HCT116 (cell line): ENCODE results near the gene VIT. TPM values are rescaled to one million over a fixed set of nuclear protein-coding genes. Genes with fewer than 3 reads are reported as not detected.

Experiments used
- ATAC-seq: fragments of 200-7000 bp; cut with Tn5 transposase; 2 replicates; pipeline ENCODE4 v1.9.1; 2020; ENCODE audit warnings: mild to moderate bottlenecking, moderate library complexity
- BruUV-seq: library from RNA; stranded (reverse); fragments of 400-500 nt; replicated peaks from 2 replicates; lab custom pipeline; 2021; lab: Mats Ljungman, UMichigan
- CTCF ChIA-PET: fragments of 300-600 bp; sonication (Branson Sonifier 250); formaldehyde crosslinking; loops from one replicate; lab custom pipeline; 2021; ENCODE audit warnings: antibody characterized with exemption; lab: Charles Lee
- POLR2A ChIA-PET: fragments of 300-600, 350-600 bp; sonication (Branson Sonifier 250); formaldehyde crosslinking; loops from one replicate; lab custom pipeline; 2021; ENCODE audit warnings: antibody characterized with exemption; lab: Charles Lee
- RAD21 ChIA-PET, 2 experiments: fragments of 300-600 bp; sonication (Branson Sonifier 250); formaldehyde crosslinking; loops; one replicate each; lab custom pipeline; 2023; ENCODE audit warnings: low total read pairs in 2 of 2; ENCODE audit not compliant: uncharacterized antibody in 2 of 2, unreplicated experiment in 2 of 2, low non-redundant PET in 1 of 2; lab: Charles Lee
- DNase-seq: peaks from one replicate; pipeline ENCODE4 v3.0.0-alpha.2; 2010; ENCODE audit warnings: low read depth, low spot score
- H2AFZ ChIP-seq: fragments of 200-600 bp; shearing (Covaris generic), sonication (generic); 2 replicates; pipeline ENCODE4 v1.6.1; 2017; ENCODE audit warnings: low read depth, mixed run types, mixed read lengths, antibody characterized with exemption, low read length; ENCODE audit not compliant: poor library complexity, severe bottlenecking
- H3K27ac ChIP-seq: 2 replicates; pipeline ENCODE4 v1.5.1; 2012; ENCODE audit warnings: low read depth, low read length
- H3K27me3 ChIP-seq: fragments of 200-600 bp; sonication (generic); 2 replicates; pipeline ENCODE4 v1.6.1; 2016; ENCODE audit warnings: mixed run types, low read length, mixed read lengths; ENCODE audit not compliant: insufficient read depth
- H3K36me3 ChIP-seq, 2 experiments: fragments of 200-500 bp in 1 of 2; fragments of 200-600 bp in 1 of 2; sonication (Bioruptor generic) in 1 of 2; sonication (generic) in 1 of 2; 2 replicates each; pipeline versions ENCODE4 v1.5.1 to v1.6.1; 2014 to 2016; ENCODE audit warnings: low read length in 2 of 2, inconsistent platforms in 1 of 2, mixed read lengths in 1 of 2, mixed run types in 1 of 2; ENCODE audit not compliant: insufficient read depth in 2 of 2, control insufficient read depth in 1 of 2
- H3K4me1 ChIP-seq, 2 experiments: fragments of 200-600 bp in 1 of 2; sonication (generic) in 1 of 2; 2 replicates each; pipeline versions ENCODE4 v1.5.1 to v1.6.1; 2012 to 2017; ENCODE audit warnings: low read length in 2 of 2, inconsistent platforms in 1 of 2, mild to moderate bottlenecking in 1 of 2, mixed read lengths in 1 of 2, mixed run types in 1 of 2, moderate library complexity in 1 of 2; ENCODE audit not compliant: insufficient read depth in 2 of 2, control insufficient read depth in 1 of 2
- H3K4me2 ChIP-seq: fragments of 200-600 bp; sonication (generic); 2 replicates; pipeline ENCODE4 v1.6.1; 2017; ENCODE audit warnings: mixed run types, low read length, mixed read lengths
- H3K4me3 ChIP-seq, 2 experiments: fragments of 200-600 bp in 1 of 2; sonication (generic) in 1 of 2; replicated peaks in 1 of 2; 2 replicates each; pipeline ENCODE4 v1.5.1; 2011 to 2016; ENCODE audit warnings: low read length in 2 of 2, control low read depth in 1 of 2, low read depth in 1 of 2, mild to moderate bottlenecking in 1 of 2, mixed read lengths in 1 of 2, mixed run types in 1 of 2
- H3K79me2 ChIP-seq: fragments of 200-600 bp; sonication (generic); 2 replicates; pipeline ENCODE4 v1.6.1; 2017; ENCODE audit warnings: mild to moderate bottlenecking, mixed run types, low read length, moderate library complexity, mixed read lengths; ENCODE audit not compliant: insufficient read depth
- H3K9ac ChIP-seq: fragments of 200-600 bp; sonication (generic); 2 replicates; pipeline ENCODE4 v1.6.1; 2016; ENCODE audit warnings: low read length, mixed read lengths
- H3K9me2 ChIP-seq: fragments of 200-600 bp; sonication (generic), shearing (Covaris generic); 2 replicates; pipeline ENCODE4 v1.6.1; 2017; ENCODE audit warnings: mixed run types, mild to moderate bottlenecking, moderate library complexity; ENCODE audit not compliant: insufficient read depth
- H3K9me3 ChIP-seq, 2 experiments: fragments of 200-500 bp in 1 of 2; fragments of 200-600 bp in 1 of 2; sonication (Bioruptor generic) in 1 of 2; sonication (generic) in 1 of 2; 2 replicates each; pipeline ENCODE4 v1.6.1; 2014 to 2017; ENCODE audit warnings: low read length in 2 of 2, mixed read lengths in 2 of 2, inconsistent platforms in 1 of 2, low read depth in 1 of 2, mild to moderate bottlenecking in 1 of 2, mixed run types in 1 of 2, moderate library complexity in 1 of 2; ENCODE audit not compliant: control insufficient read depth in 1 of 2, insufficient read depth in 1 of 2
- H4K20me1 ChIP-seq: fragments of 200-600 bp; sonication (generic), shearing (Covaris generic); 2 replicates; pipeline ENCODE4 v1.6.1; 2017; ENCODE audit warnings: mixed run types, mild to moderate bottlenecking, moderate library complexity; ENCODE audit not compliant: insufficient read depth
- CBX3 ChIP-seq: IDR thresholded peaks from 2 replicates; pipeline ENCODE4 v1.6.1; 2012; ENCODE audit warnings: low read depth
- CEBPB ChIP-seq: IDR thresholded peaks from 2 replicates; pipeline ENCODE4 v1.6.1; 2012; ENCODE audit warnings: low read depth
- CTCF ChIP-seq, 3 experiments: fragments of 200-600 bp in 1 of 3; sonication (generic) in 1 of 3; IDR thresholded peaks in 2 of 3; conservative IDR thresholded peaks in 1 of 3; 2 replicates each; pipeline ENCODE4 v1.5.1; 2012 to 2017; ENCODE audit warnings: low read depth in 2 of 3, low read length in 2 of 3, antibody characterized with exemption in 1 of 3, borderline replicate concordance in 1 of 3, control low read depth in 1 of 3, mild to moderate bottlenecking in 1 of 3, mixed read lengths in 1 of 3, mixed run types in 1 of 3, moderate library complexity in 1 of 3; ENCODE audit not compliant: insufficient read depth in 1 of 3
- ELF1 ChIP-seq: IDR thresholded peaks from 2 replicates; pipeline ENCODE4 v1.6.1; 2012; ENCODE audit warnings: low read depth, borderline replicate concordance
- EZH2 ChIP-seq: fragments of 200-600 bp; sonication (generic); IDR thresholded peaks from 2 replicates; pipeline ENCODE4 v1.6.1; 2017; ENCODE audit warnings: antibody characterized with exemption, mixed run types
- EZH2phosphoT487 ChIP-seq: fragments of 200-600 bp; IDR thresholded peaks from 2 replicates; pipeline ENCODE4 v1.6.1; 2018; ENCODE audit warnings: antibody characterized with exemption, borderline replicate concordance
- FOSL1 ChIP-seq: IDR thresholded peaks from 2 replicates; pipeline ENCODE4 v1.6.1; 2012; ENCODE audit warnings: low read depth
- MAX ChIP-seq: IDR thresholded peaks from 2 replicates; pipeline ENCODE4 v1.6.1; 2012
- POLR2AphosphoS5 ChIP-seq: IDR thresholded peaks from 2 replicates; pipeline ENCODE4 v1.6.1; 2011; ENCODE audit warnings: mild to moderate bottlenecking, low read depth, low read length, moderate library complexity
- REST ChIP-seq: IDR thresholded peaks from 2 replicates; pipeline ENCODE4 v1.6.1; 2012; ENCODE audit warnings: low read depth
- SRF ChIP-seq: IDR thresholded peaks from 2 replicates; pipeline ENCODE4 v1.6.1; 2012; ENCODE audit warnings: low read depth
- TCF7L2 ChIP-seq: IDR thresholded peaks from 2 replicates; pipeline ENCODE4 v1.7.0; 2011; ENCODE audit warnings: borderline replicate concordance, inconsistent platforms; ENCODE audit not compliant: insufficient read depth, insufficient read length; ENCODE audit errors: extremely low read depth
- ZBTB33 ChIP-seq: IDR thresholded peaks from 2 replicates; pipeline ENCODE4 v1.6.1; 2011; ENCODE audit warnings: mild to moderate bottlenecking, low read length, moderate library complexity; ENCODE audit not compliant: insufficient replicate concordance; ENCODE audit errors: extremely low read depth
- ZFX ChIP-seq: fragments of 450-650 bp; IDR thresholded peaks from 2 replicates; pipeline ENCODE4 v1.6.1; 2017
- intact Hi-C: fragments of 100-400 bp; cut with micrococcal nuclease; formaldehyde crosslinking; loops from 2 replicates; pipeline ENCODE4 v1.10.0; 2022
- total RNA-seq: library from RNA; stranded (reverse); gene quantifications from one replicate; pipeline ENCODE4 v1.2.1, GENCODE V29; 2021; ENCODE audit not compliant: unreplicated experiment

Gene VIT
- total RNA-seq, 1 experiment from 2014 or later, result not detected

- H3K9me2 ChIP-seq, result no peaks in the 10 kb centered on the region
- H3K4me3 ChIP-seq, result no peak overlapping the region
- no peak overlapping the region for H3K9ac ChIP-seq
- no peak for ATAC-seq
- no peak overlapping the region for H3K4me2 ChIP-seq
- no TSS peak for BruUV-seq
- no peaks in the 10 kb centered on the region for H3K27me3 ChIP-seq
- H3K4me1 ChIP-seq, result no peaks in the 10 kb centered on the region
- no peak overlapping the region for H3K27ac ChIP-seq
- no peak overlapping the region for H2AFZ ChIP-seq
- POLR2A ChIA-PET, result no interaction called here
- CTCF ChIA-PET, result no interaction called here
- H3K9me3 ChIP-seq, result no peaks in the 10 kb centered on the region
- TF ChIP-seq TCF7L2, result no peak
- no peak for TF ChIP-seq REST
- TF ChIP-seq MAX, result no peak
- TF ChIP-seq EZH2, result no peak
- TF ChIP-seq POLR2AphosphoS5, result no peak
- TF ChIP-seq CTCF (IDR thresholded peaks at IDR 0.05 in 2 of 3, conservative IDR thresholded peaks at IDR 0.05 in 1 of 3; ENCODE audit: borderline replicate concordance in 1 of 3, insufficient read depth in 1 of 3, low read depth in 2 of 3, low read length in 2 of 3), result no peak
- no peak for TF ChIP-seq ZBTB33
- no peak for TF ChIP-seq CBX3
- no peak for TF ChIP-seq CEBPB
- TF ChIP-seq ZFX, result no peak
- no peak for TF ChIP-seq SRF
- TF ChIP-seq ELF1, result no peak
- no peak for TF ChIP-seq EZH2phosphoT487
- TF ChIP-seq FOSL1, result no peak
- H3K79me2 ChIP-seq, result no peaks in the 10 kb centered on the region
- intact Hi-C loops, result no loop called here
- no peaks in the 10 kb centered on the region for H4K20me1 ChIP-seq
- H3K36me3 ChIP-seq, result no peaks in the 10 kb centered on the region
- RAD21 ChIA-PET, result no interaction called here
- DNase-seq, result no peak
These were observed 112.5 kb downstream of the VIT start for GRCh38 chr2:36809069-36809445.
